GM10847 (cell line): ENCODE measurements around the gene CDK16.

Experiments used
- POLR2A ChIP-seq: IDR thresholded peaks from 2 replicates; pipeline ENCODE4 v1.6.1; 2011; ENCODE audit not compliant: insufficient read length; ENCODE audit errors: extremely low read depth

CDK16 gene

GRCh38 chrX:47197526-47197925, 21.0 kb upstream of the CDK16 start:
- TF ChIP-seq POLR2A, result no peak

- TF ChIP-seq POLR2A, result no peak
Observed at GRCh38 chrX:47198026-47198686, 20.3 kb upstream of the CDK16 start.

- TF ChIP-seq POLR2A, result no peak
Observed at GRCh38 chrX:47198687-47199080, 19.8 kb upstream of the CDK16 start.

- TF ChIP-seq POLR2A, result no peak
Observed at GRCh38 chrX:47199286-47199685, 19.2 kb upstream of the CDK16 start.

- TF ChIP-seq POLR2A, result no peak
Observed at GRCh38 chrX:47200385-47201150, 17.9 kb upstream of the CDK16 start.

GRCh38 chrX:47201345-47201944, 17.0 kb upstream of the CDK16 start:
- TF ChIP-seq POLR2A, result no peak

GRCh38 chrX:47202316-47202715, 16.2 kb upstream of the CDK16 start:
- no peak for TF ChIP-seq POLR2A

- TF ChIP-seq POLR2A, result no peak
Observed at GRCh38 chrX:47202877-47203276, 15.6 kb upstream of the CDK16 start.

GRCh38 chrX:47204970-47205369, 13.5 kb upstream of the CDK16 start:
- no peak for TF ChIP-seq POLR2A

- TF ChIP-seq POLR2A, result no peak
Observed at GRCh38 chrX:47206316-47206715, 12.2 kb upstream of the CDK16 start.

- no peak for TF ChIP-seq POLR2A
Observed at GRCh38 chrX:47208108-47208507, 10.4 kb upstream of the CDK16 start.

- TF ChIP-seq POLR2A, result no peak
Observed at GRCh38 chrX:47209508-47210238, 8.8 kb upstream of the CDK16 start.

- TF ChIP-seq POLR2A, result no peak
Observed at GRCh38 chrX:47210661-47211425, 7.6 kb upstream of the CDK16 start.

GRCh38 chrX:47212381-47213293, 5.8 kb upstream of the CDK16 start:
- no peak for TF ChIP-seq POLR2A
